Measurements from ENCODE around the gene RCSD1.

The RCSD1 gene

DNA sequence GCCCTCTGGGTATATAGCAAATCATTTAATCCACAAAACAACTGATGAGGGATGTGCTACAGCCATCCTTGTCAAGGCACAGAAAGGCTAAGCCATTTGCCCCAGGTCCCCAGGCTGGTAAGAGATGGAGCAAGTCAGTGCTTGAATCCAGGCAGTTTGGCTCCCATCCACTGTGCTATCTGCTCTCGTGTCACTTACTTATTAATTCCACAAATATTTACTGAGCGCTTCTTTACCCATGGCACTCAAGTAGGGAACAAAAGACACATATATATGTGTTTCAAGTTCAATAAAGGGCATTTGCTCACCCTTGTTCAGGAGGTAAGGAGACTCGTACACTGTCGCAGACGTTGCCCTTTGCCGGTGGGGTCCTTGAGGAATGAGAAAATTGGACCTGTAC is 53.2 kb downstream of the RCSD1 start:
- FAIRE-seq (no peak), DNase-seq (ENCODE audit: insufficient read length, low spot score) (no peak)

DNA sequence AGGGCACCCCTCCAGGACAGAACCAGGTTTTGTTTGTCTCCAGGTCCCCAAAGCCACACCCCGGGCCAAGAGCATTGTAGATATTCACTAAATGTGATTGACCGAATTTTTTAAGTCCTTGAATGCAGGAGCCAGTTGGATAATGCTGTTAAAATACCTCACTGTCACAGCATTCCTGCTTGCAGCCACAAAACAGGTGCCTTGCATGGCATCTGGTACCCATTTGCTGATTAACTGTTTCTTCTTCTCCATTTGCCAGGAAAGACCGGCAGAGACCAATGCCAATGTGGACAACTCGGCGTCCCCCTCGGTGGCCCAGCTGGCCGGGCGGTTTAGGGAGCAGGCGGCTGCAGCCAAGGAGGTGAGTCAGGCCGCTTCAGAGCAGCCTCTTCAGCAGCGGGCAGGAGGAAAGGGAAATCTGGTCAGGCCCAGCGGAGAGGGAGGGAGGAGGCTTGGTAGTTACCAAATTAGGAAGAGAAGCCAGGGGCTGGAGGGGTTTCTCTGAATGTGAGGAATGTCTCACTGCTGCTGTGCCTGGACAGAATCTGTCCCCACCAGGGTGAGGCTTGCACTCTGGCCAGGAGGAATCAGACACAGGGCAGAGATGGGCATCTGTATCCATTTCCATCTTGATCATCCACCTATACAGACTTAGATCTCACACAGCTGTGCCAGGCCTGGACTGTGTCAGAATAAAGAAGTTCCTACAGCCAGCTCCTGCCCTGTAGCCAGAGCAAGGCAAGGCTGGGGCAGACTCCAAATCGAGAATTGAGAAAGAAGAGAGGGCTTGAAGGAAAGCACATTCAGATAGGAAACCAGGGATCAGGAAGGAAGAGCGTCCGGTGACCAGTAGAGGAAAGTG is 53.8 kb downstream of the RCSD1 start:
- DNase-seq (ENCODE audit: insufficient read length, low spot score), result no peak
- FAIRE-seq, result no peak

GRCh38 chr1:167685844-167686243 is 55.8 kb downstream of the RCSD1 start:
- FAIRE-seq (no peak), DNase-seq (ENCODE audit: insufficient read length, low spot score) (no peak)

DNA sequence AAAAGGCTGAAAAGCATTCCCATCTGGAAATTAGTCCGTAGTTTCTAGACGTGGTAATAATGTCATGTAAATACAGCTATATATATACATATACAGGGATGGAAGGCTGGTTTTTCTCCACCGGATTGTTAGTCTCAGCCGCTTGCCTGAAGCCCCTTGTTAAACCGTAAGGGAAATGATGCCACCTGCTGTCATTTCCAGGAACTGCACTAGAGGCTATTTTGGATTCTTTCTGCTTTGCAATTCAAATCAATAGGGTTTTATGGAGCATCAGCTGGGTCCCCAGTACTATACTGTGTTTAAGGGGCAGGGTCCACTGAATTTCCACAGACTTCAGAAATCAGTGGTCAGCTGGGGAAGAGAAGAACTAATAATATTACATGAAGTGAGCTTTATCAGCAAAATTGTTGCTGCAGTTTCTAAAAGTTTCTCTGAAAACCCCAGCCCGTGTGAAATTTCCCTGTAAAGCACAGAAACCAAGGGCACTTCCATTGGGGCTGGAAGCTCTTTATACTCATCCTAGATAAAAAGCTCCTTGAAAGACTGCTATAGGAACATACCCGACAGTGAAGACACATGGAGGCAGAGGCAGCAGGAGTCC is 58.0 kb downstream of the RCSD1 start:
- no peak for FAIRE-seq
- DNase-seq (ENCODE audit: insufficient read length, low spot score), result peak; percentile 76

GRCh38 chr1:167689567-167689920 is 59.5 kb downstream of the RCSD1 start:
- DNase-seq (ENCODE audit: insufficient read length, low spot score) (no peak), FAIRE-seq (no peak)

- DNase-seq (ENCODE audit: insufficient read length, low spot score), result no peak
These were observed 60.0 kb downstream of the RCSD1 start for GRCh38 chr1:167690053-167690452.

GRCh38 chr1:167693425-167694045 is 63.5 kb downstream of the RCSD1 start:
- FAIRE-seq (no peak), DNase-seq (ENCODE audit: insufficient read length, low spot score) (no peak)

More at GRCh38 chr1:167690053-167690452, 60.0 kb downstream of the RCSD1 start:
- FAIRE-seq, result no peak

DNA sequence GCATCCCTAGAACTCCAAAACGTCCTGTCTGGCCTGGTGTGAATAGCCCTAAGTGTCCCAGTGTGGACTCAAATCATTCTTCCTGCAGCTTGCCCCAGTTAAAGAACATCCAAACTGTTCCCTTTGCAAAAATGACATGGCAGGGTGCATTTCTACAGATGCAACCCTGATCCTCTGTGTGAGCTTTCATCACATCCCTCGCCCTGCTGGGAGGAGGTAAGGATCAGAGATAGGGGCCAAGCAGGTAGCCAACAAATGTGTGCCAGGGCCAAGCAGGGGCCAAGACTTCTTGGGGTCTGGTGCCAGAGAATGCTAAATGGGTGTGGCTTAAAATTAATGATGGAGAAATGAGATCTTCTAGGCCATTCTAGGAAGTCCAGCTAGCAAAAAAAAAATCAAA is 64.7 kb downstream of the RCSD1 start:
- FAIRE-seq, result peak; percentile 26
- DNase-seq (ENCODE audit: insufficient read length, low spot score), result no peak

GRCh38 chr1:167695147-167695546 is 65.1 kb downstream of the RCSD1 start:
- no peak for FAIRE-seq
- DNase-seq (ENCODE audit: insufficient read length, low spot score), result no peak

GRCh38 chr1:167695756-167696561 is 65.9 kb downstream of the RCSD1 start:
- FAIRE-seq (no peak), DNase-seq (ENCODE audit: insufficient read length, low spot score) (no peak)

GRCh38 chr1:167697667-167698141 is 67.7 kb downstream of the RCSD1 start:
- FAIRE-seq, result no peak
- no peak for DNase-seq (ENCODE audit: insufficient read length, low spot score)

DNA sequence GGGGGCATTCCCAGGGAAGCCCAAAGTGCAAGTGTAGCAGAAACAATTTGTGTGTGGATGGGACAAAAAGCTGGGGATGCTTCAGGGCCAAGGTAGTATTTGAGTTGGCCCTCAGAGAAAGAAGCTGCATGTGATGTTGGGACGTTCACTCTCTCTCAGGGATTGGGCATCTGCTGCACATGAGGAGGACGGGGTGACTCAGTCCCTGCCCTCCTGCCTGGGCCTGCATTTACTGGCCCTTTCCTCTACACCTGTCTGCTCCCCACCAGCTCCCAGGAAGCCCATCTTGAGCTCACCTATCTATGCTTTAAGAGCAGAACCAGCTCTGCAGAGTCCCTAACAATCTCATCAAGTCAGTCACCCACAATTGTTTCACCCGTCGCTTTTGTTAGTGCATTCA is 68.3 kb downstream of the RCSD1 start:
- DNase-seq (ENCODE audit: insufficient read length, low spot score), result no peak
- no peak for FAIRE-seq

DNA sequence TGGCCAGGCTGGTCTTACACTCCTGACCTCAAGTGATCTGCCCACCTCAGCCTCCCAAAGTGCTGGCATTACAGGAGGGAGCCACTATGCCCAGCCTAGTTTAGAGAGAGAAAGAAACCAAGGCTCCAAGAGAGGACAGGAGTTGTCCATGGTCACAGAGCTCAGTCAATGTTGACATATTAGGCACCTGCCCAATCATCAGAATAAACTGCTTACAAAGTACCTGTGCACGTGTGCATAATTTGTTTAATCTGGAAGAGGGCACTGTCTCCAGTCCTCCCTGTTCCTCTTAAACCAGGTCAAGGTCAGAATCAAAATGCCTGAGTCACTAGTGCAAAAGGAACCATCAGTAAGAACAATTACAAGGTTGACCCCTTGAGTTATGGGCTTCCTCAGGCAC is 71.5 kb downstream of the RCSD1 start:
- FAIRE-seq, result no peak
- no peak for DNase-seq (ENCODE audit: insufficient read length, low spot score)

DNA sequence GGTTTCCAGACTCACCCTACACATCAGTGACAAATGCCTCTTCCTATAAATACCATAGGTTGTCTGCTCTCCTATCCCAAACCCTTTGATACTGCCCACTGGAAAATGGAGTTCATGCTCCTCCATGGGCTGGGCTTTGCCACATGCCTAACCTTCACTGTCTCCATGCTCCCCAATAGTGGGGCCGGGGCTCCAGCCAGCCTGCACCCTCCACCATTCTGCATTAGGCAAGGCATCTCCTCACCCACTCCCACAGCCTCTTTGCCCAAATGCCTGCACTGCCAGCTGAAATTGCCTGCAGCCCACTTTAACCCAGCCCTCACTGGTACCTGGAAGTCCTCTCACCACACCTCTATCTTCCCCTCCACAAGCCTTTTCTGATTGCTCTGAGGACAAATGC is 73.5 kb downstream of the RCSD1 start:
- FAIRE-seq (no peak), DNase-seq (ENCODE audit: insufficient read length, low spot score) (no peak)

DNA sequence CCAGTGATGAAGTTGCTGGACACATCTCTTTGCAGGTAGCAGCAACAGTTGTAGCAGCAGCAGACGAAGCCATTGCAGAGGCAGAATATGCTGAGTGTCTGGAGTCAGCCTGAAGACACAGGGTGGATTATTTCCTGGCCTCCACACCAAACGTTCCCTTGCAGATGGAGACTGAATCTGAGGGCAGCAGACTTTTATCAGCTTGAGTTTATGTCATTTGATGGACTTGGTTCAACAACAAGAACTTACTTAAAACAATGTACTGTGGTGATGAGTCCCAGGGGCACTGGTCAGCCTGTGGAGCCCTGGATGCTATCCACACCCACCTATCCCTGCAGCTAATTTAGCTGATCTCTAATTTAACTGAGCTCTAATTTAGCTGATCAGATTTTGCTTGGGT is 74.7 kb downstream of the RCSD1 start:
- no peak for DNase-seq (ENCODE audit: insufficient read length, low spot score)
- no peak for FAIRE-seq

- no peak for DNase-seq (ENCODE audit: insufficient read length, low spot score)
- no peak for FAIRE-seq
These were observed 75.2 kb downstream of the RCSD1 start for GRCh38 chr1:167705250-167705649.

GRCh38 chr1:167706363-167706762 is 76.3 kb downstream of the RCSD1 start:
- DNase-seq (ENCODE audit: insufficient read length, low spot score) (no peak), FAIRE-seq (no peak)

DNA sequence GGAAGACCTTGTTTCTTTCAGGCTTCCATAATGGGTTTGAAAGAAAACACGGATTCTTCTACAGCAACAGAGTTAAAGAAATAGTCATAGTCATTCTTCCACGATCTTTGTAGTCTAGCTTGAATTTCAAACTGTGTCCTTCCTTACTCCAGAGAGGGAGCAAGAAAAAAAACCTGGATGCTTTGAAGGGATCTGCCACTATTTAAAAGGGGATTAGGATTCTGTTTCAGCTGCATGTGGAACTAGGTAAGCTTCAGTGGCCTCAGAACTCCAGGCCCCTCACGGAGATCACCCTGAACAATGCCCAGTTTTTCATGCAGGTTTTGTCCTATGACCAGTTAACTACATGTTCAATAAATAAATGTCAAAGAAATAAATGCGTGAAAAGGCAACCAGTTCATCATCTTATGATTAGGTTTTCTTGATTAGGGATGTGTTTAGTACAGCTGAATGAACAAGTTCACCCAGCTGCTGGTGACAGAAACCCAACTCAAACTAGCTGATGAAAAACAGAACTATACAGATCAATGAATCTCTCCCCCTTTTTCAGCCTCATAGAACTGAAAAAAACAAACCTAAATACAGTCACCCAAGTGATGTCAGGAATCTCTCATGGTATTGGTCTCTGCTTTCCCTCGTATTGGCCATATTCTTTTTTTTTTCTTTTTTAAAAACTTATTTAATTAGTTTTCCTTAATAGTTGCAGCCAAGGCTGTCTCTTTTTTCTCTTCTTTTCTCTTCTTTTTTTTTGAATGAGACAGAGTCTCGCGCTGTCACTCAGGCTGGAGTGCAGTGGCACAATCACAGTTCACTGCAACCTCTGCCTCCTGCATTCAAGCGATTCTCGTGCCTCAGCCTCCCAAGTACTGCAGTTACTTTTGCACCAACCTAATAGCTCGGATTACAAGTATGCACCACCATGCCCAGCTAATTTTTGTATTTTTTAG is 77.2 kb downstream of the RCSD1 start:
- FAIRE-seq (no peak), DNase-seq (ENCODE audit: insufficient read length, low spot score) (no peak)

- DNase-seq (ENCODE audit: insufficient read length, low spot score) (no peak), FAIRE-seq (no peak)
These were observed 77.9 kb downstream of the RCSD1 start for GRCh38 chr1:167707942-167708341.

DNA sequence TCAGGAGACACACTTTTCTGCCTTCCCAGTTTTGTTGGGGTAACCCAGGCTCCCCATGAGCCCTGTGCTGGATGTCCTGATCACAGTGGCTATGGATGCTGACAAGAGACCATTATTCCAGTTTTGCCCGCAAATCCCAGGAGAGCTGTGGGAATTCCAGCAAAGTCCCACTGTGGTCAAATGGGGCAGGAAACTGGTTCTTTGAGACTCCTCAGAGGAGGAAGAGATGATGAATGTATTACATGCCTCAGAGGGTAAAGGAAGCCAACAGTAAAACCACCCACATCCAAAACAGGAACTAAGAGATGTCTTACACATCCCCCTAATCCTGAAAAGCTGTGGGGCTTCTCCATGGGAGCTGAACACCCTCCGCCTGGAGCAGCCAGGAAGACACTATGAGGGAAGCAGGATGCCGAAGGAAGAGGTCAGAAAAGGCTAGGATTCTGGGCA is 78.9 kb downstream of the RCSD1 start:
- DNase-seq (ENCODE audit: insufficient read length, low spot score), result no peak
- no peak for FAIRE-seq
